GM19324 (cell line): ENCODE results near the gene MKNK2.

Source experiments
- ATAC-seq: cut with Tn5 transposase; IDR thresholded peaks from one replicate; pipeline ENCODE4 v1.9.1; 2021; ENCODE audit warnings: mild to moderate bottlenecking, moderate library complexity; ENCODE audit not compliant: unreplicated experiment, low FRiP score

The MKNK2 gene

GRCh38 chr19:2033825-2034159, 17.3 kb downstream of the MKNK2 start:
- ATAC-seq = no peak

GRCh38 chr19:2033115-2033824, 17.8 kb downstream of the MKNK2 start:
- no peak for ATAC-seq

GRCh38 chr19:2032296-2032941, 18.6 kb downstream of the MKNK2 start:
- no peak for ATAC-seq

GRCh38 chr19:2027361-2027760, 23.7 kb downstream of the MKNK2 start:
- ATAC-seq = no peak

GRCh38 chr19:2026770-2027169, 24.3 kb downstream of the MKNK2 start:
- ATAC-seq = no peak

- ATAC-seq = no peak
Measured at GRCh38 chr19:2022289-2022688, 28.8 kb downstream of the MKNK2 start.

GRCh38 chr19:2021453-2022140, 29.4 kb downstream of the MKNK2 start:
- ATAC-seq = no peak

GRCh38 chr19:2018752-2019151, 32.3 kb downstream of the MKNK2 start:
- ATAC-seq = no peak

GRCh38 chr19:2016041-2016807, 34.8 kb downstream of the MKNK2 start:
- no peak for ATAC-seq

- peak; percentile 42 for ATAC-seq
Measured at GRCh38 chr19:2015608-2015950, 35.5 kb downstream of the MKNK2 start, which contains the start of gene BTBD2. Gene BTBD2 (minus strand): TSS chr19:2015714. CDS start chr19:2015703, 11 bp downstream.

- ATAC-seq = peak; percentile 17
Measured at GRCh38 chr19:2014731-2015607, 36.1 kb downstream of the MKNK2 start.

- no peak for ATAC-seq
Measured at GRCh38 chr19:2014131-2014571, 36.9 kb downstream of the MKNK2 start.

- ATAC-seq = no peak
Measured at GRCh38 chr19:2013683-2013961, 37.4 kb downstream of the MKNK2 start.

- ATAC-seq = no peak
Measured at GRCh38 chr19:2012941-2013682, 37.9 kb downstream of the MKNK2 start.

GRCh38 chr19:2011169-2011568, 39.9 kb downstream of the MKNK2 start:
- no peak for ATAC-seq

GRCh38 chr19:2010135-2010668, 40.8 kb downstream of the MKNK2 start:
- ATAC-seq = no peak

- no peak for ATAC-seq
Measured at GRCh38 chr19:2003874-2004273, 47.2 kb downstream of the MKNK2 start.

GRCh38 chr19:1999856-2000515, 51.1 kb downstream of the MKNK2 start:
- no peak for ATAC-seq
